ENCODE results near the gene BNC2. TPM values are rescaled to one million over a fixed set of nuclear protein-coding genes. Genes with fewer than 3 reads are reported as not detected.

Gene BNC2
- total RNA-seq, 6 experiments from 2014 or later = 0.22 to 0.80 (median 0.36) TPM

- DNase-seq = no peak
- Histone ChIP-seq H3K4me1 (peaks cover 0 to 11% (median 5%) of the 10 kb centered on the region in 4 donors), H3K4me3 (no peak overlapping the region), H3K27ac (peak overlapping the region in 1 of 3 donors; percentile 71), H3K36me3 (no peaks in the 10 kb centered on the region), H3K9me3 (no peaks in the 10 kb centered on the region), H3K27me3 (no peaks in the 10 kb centered on the region)
- WGBS (ENCODE audit: insufficient coverage, low coverage, low lambda C conversion rate, missing lambda C conversion rate) = 60% methylated on average over 2 of the region's 2 CpGs
- intact Hi-C loops (cut with DNase I) = no loop called here
- TF ChIP-seq POLR2A (IDR thresholded peaks at IDR 0.05) = no peak
- no peak for TF ChIP-seq CTCF (IDR thresholded peaks at IDR 0.05)
- ATAC-seq = peak in 1 of 4 donors; percentile 40
Observed at GRCh38 chr9:16386827-16387077, 483.7 kb downstream of the BNC2 start.

GRCh38 chr9:16386007-16386826 lies 484.3 kb downstream of the BNC2 start:
- Histone ChIP-seq H3K4me3 (no peak overlapping the region), H3K27ac (peak overlapping the region in 2 of 3 donors; percentile 44 to 71), H3K27me3 (no peaks in the 10 kb centered on the region), H3K36me3 (no peaks in the 10 kb centered on the region), H3K4me1 (peaks cover 0 to 11% (median 5%) of the 10 kb centered on the region in 4 donors), H3K9me3 (no peaks in the 10 kb centered on the region)
- no peak for TF ChIP-seq CTCF (IDR thresholded peaks at IDR 0.05)
- TF ChIP-seq POLR2A (IDR thresholded peaks at IDR 0.05) = no peak
- WGBS (ENCODE audit: insufficient coverage, low coverage, low lambda C conversion rate, missing lambda C conversion rate) = 49% methylated on average over 6 of the region's 6 CpGs
- ATAC-seq = peak; percentile 77 to 90 (median 86)
- DNase-seq = no peak
- intact Hi-C loops (cut with DNase I) = no loop called here

GRCh38 chr9:16385590-16385989 lies 484.9 kb downstream of the BNC2 start:
- Histone ChIP-seq H3K4me3 (no peak overlapping the region), H3K4me1 (peaks cover 0 to 11% (median 5%) of the 10 kb centered on the region in 4 donors), H3K9me3 (no peaks in the 10 kb centered on the region), H3K36me3 (no peaks in the 10 kb centered on the region), H3K27me3 (no peaks in the 10 kb centered on the region), H3K27ac (peak overlapping the region in 2 of 3 donors; percentile 44 to 71)
- peak in 3 of 4 donors; percentile 12 to 83 (median 41) for ATAC-seq
- no peak for TF ChIP-seq CTCF (IDR thresholded peaks at IDR 0.05)
- TF ChIP-seq POLR2A (IDR thresholded peaks at IDR 0.05) = no peak
- no peak for DNase-seq
- intact Hi-C loops (cut with DNase I) = no loop called here

GRCh38 chr9:16384993-16385392 lies 485.5 kb downstream of the BNC2 start:
- Histone ChIP-seq H3K9me3 (no peaks in the 10 kb centered on the region), H3K4me1 (peaks cover 0 to 11% (median 5%) of the 10 kb centered on the region in 4 donors), H3K27me3 (no peaks in the 10 kb centered on the region), H3K36me3 (no peaks in the 10 kb centered on the region), H3K4me3 (no peak overlapping the region), H3K27ac (no peak overlapping the region)
- no peak for TF ChIP-seq POLR2A (IDR thresholded peaks at IDR 0.05)
- TF ChIP-seq CTCF (IDR thresholded peaks at IDR 0.05) = no peak
- no peak for DNase-seq
- 88% methylated on average over 6 of the region's 6 CpGs for whole genome bisulfite sequencing (ENCODE audit: insufficient coverage, low coverage, low lambda C conversion rate, missing lambda C conversion rate)
- no peak for ATAC-seq
- intact Hi-C loops (cut with DNase I) = no loop called here

All from right lobe of liver (tissue), 6 donors.